ENCODE data around the gene AKT1S1.

AKT1S1 gene

GRCh38 chr19:49923055-49924003, 46.2 kb upstream of the AKT1S1 start:
- TF ChIP-seq REST (IDR thresholded peaks at IDR 0.05; ENCODE audit: insufficient read depth in 1 of 2, low read depth in 2 of 2, low read length in 2 of 2) = no peak
- no peak for TF ChIP-seq TAF1 (IDR thresholded peaks at IDR 0.05; ENCODE audit: borderline replicate concordance, insufficient read depth, low read length)
- no peak for TF ChIP-seq FOXP2 (optimal IDR thresholded peaks at IDR 0.05; ENCODE audit: borderline replicate concordance, extremely low read depth, extremely low read length, insufficient read depth)
- TF ChIP-seq POLR2AphosphoS5 (IDR thresholded peaks at IDR 0.05; ENCODE audit: low read depth, low read length) = no peak
- TF ChIP-seq SIN3A (IDR thresholded peaks at IDR 0.05; ENCODE audit: borderline replicate concordance, insufficient read depth, low read length) = no peak

GRCh38 chr19:49921871-49922795, 45.0 kb upstream of the AKT1S1 start:
- TF ChIP-seq REST (IDR thresholded peaks at IDR 0.05; ENCODE audit: insufficient read depth in 1 of 2, low read depth in 2 of 2, low read length in 2 of 2) = no peak

- no peak for TF ChIP-seq TAF1 (IDR thresholded peaks at IDR 0.05; ENCODE audit: borderline replicate concordance, insufficient read depth, low read length)
- no peak for TF ChIP-seq FOXP2 (optimal IDR thresholded peaks at IDR 0.05; ENCODE audit: borderline replicate concordance, extremely low read depth, extremely low read length, insufficient read depth)
- no peak for TF ChIP-seq SIN3A (IDR thresholded peaks at IDR 0.05; ENCODE audit: borderline replicate concordance, insufficient read depth, low read length)
- no peak for TF ChIP-seq POLR2AphosphoS5 (IDR thresholded peaks at IDR 0.05; ENCODE audit: low read depth, low read length)
- TF ChIP-seq REST (IDR thresholded peaks at IDR 0.05; ENCODE audit: insufficient read depth in 1 of 2, low read depth in 2 of 2, low read length in 2 of 2) = no peak
Observed at GRCh38 chr19:49920624-49921363, 43.6 kb upstream of the AKT1S1 start.

GRCh38 chr19:49918089-49918488, 40.9 kb upstream of the AKT1S1 start:
- TF ChIP-seq SIN3A (IDR thresholded peaks at IDR 0.05; ENCODE audit: borderline replicate concordance, insufficient read depth, low read length) (no peak), POLR2AphosphoS5 (IDR thresholded peaks at IDR 0.05; ENCODE audit: low read depth, low read length) (no peak), REST (IDR thresholded peaks at IDR 0.05; ENCODE audit: insufficient read depth in 1 of 2, low read depth in 2 of 2, low read length in 2 of 2) (no peak), TAF1 (IDR thresholded peaks at IDR 0.05; ENCODE audit: borderline replicate concordance, insufficient read depth, low read length) (no peak), FOXP2 (optimal IDR thresholded peaks at IDR 0.05; ENCODE audit: borderline replicate concordance, extremely low read depth, extremely low read length, insufficient read depth) (no peak)

Measured in PFSK-1 (cell line).